NCI-H2196 treated with DMSO at 0.1 percent for 48 hours (cell line): Measurements from ENCODE around the gene ADAM20.
"Not testable (repeated sequence)": the region's sequence is repeated elsewhere in the genome, so short reads cannot be mapped to it uniquely, and the experiment has no call there.

ENCODE experiments used
- DNase-seq: peaks from one replicate; lab custom pipeline; 2025; ENCODE audit not compliant: unreplicated experiment; lab: John Stamatoyannopoulos, UW

ADAM20 gene

GRCh38 chr14:70534904-70535303 is at the start of gene ADAM20:
TSS of gene ADAM20 (minus strand) at chr14:70535004. CDS start at chr14:70524757, 10,247 bp downstream.
- DNase-seq, result no peak

GRCh38 chr14:70576891-70577290 is 42.1 kb upstream of the ADAM20 start:
- no peak for DNase-seq

GRCh38 chr14:70573050-70573449 is 38.2 kb upstream of the ADAM20 start:
- DNase-seq, result no peak

GRCh38 chr14:70571139-70571538 is 36.3 kb upstream of the ADAM20 start:
- DNase-seq, result no peak

GRCh38 chr14:70567791-70568190 is 33.0 kb upstream of the ADAM20 start:
- DNase-seq, result no peak

GRCh38 chr14:70563869-70564268 is 29.1 kb upstream of the ADAM20 start:
- DNase-seq, result no peak

GRCh38 chr14:70563417-70563816 is 28.6 kb upstream of the ADAM20 start:
- DNase-seq, result no peak

GRCh38 chr14:70558356-70558755 is 23.6 kb upstream of the ADAM20 start:
- no peak for DNase-seq

- no peak for DNase-seq
Observed at GRCh38 chr14:70555890-70556289, 21.1 kb upstream of the ADAM20 start.

GRCh38 chr14:70538087-70538486 is 3.3 kb upstream of the ADAM20 start:
- DNase-seq, result no peak

GRCh38 chr14:70536830-70537229 is 2.0 kb upstream of the ADAM20 start:
- no peak for DNase-seq

- no peak for DNase-seq
Observed at GRCh38 chr14:70530417-70530816, 4.4 kb downstream of the ADAM20 start.

- no peak for DNase-seq
Observed at GRCh38 chr14:70527501-70528105, 7.2 kb downstream of the ADAM20 start.

- no peak for DNase-seq
Observed at GRCh38 chr14:70525691-70526090, 9.1 kb downstream of the ADAM20 start.

- no peak for DNase-seq
Observed at GRCh38 chr14:70515811-70516210, 19.0 kb downstream of the ADAM20 start.

- DNase-seq, result no peak
Observed at GRCh38 chr14:70514168-70515069, 20.4 kb downstream of the ADAM20 start.

- DNase-seq, result no peak
Observed at GRCh38 chr14:70498191-70498590, 36.6 kb downstream of the ADAM20 start.

- DNase-seq, result no peak
Observed at GRCh38 chr14:70489579-70490200, 45.1 kb downstream of the ADAM20 start.

- DNase-seq, result not testable (repeated sequence)
Observed at GRCh38 chr14:70477356-70478105, 57.3 kb downstream of the ADAM20 start.

GRCh38 chr14:70475459-70475858 is 59.3 kb downstream of the ADAM20 start:
- DNase-seq, result not testable (repeated sequence)

- DNase-seq, result no peak
Observed at GRCh38 chr14:70473825-70474224, 61.0 kb downstream of the ADAM20 start.
